Lower leg skin (tissue), 4 donors: Measurements from ENCODE around the gene PRSS48. TPM values are rescaled to one million over a fixed set of nuclear protein-coding genes. Genes with fewer than 3 reads are reported as not detected.

Experiments used
- DNase-seq, 2 donors: peaks; one replicate each; pipeline ENCODE4 v3.0.0-alpha.2; 2019; ENCODE audit warnings: low spot score in 2 of 2
- H3K4me3 ChIP-seq: fragments of 200-600 bp; sonication (generic); 2 replicates; pipeline ENCODE4 v1.5.1; 2017; ENCODE audit warnings: mild to moderate bottlenecking, low read depth; ENCODE audit not compliant: poor library complexity, severe bottlenecking
- CTCF ChIP-seq, 3 donors: fragments of 450-650 bp; IDR thresholded peaks; one replicate each; pipeline ENCODE4 v1.5.1; 2016; ENCODE audit warnings: antibody characterized with exemption in 3 of 3, mild to moderate bottlenecking in 3 of 3, moderate library complexity in 2 of 3
- POLR2A ChIP-seq, 2 donors: fragments of 450-650 bp; IDR thresholded peaks; one replicate each; pipeline ENCODE4 v1.6.1; 2016 to 2017; ENCODE audit warnings: antibody characterized with exemption in 2 of 2, mild to moderate bottlenecking in 1 of 2, moderate library complexity in 1 of 2
- WGBS, 2 donors: methylation state at CpG; one replicate each; pipeline ENCODE4 v1.1.5; 2018; 5-methylcytosine and 5-hydroxymethylcytosine counted together
- intact Hi-C: fragments of 100-400 bp; cut with DNase I; formaldehyde crosslinking; loops from one replicate; pipeline ENCODE4 v1.15.0; 2023; ENCODE audit warnings: low total_unique reads
- total RNA-seq, 4 donors: library from RNA; depleted of rRNA; stranded (reverse); fragments of >200 nt; gene quantifications; one replicate each; pipeline ENCODE4 v1.1.0, GENCODE V29; 2016

Gene PRSS48
- total RNA-seq, 4 donors from 2014 or later, result not detected

GRCh38 chr4:151304755-151305154, 27.8 kb downstream of the PRSS48 start:
- intact Hi-C loops, result no loop called here

GRCh38 chr4:151310124-151310728, 33.3 kb downstream of the PRSS48 start:
- intact Hi-C loops, result no loop called here
- TF ChIP-seq CTCF (IDR thresholded peaks at IDR 0.05) (no peak), POLR2A (IDR thresholded peaks at IDR 0.05) (no peak)

More at GRCh38 chr4:151304755-151305154, 27.8 kb downstream of the PRSS48 start:
- H3K4me3 ChIP-seq, result no peak overlapping the region
- DNase-seq, result no peak
- TF ChIP-seq CTCF (IDR thresholded peaks at IDR 0.05), result no peak
- TF ChIP-seq POLR2A (IDR thresholded peaks at IDR 0.05), result no peak

GRCh38 chr4:151313306-151314009, 36.5 kb downstream of the PRSS48 start:
- H3K4me3 ChIP-seq, result no peak overlapping the region
- DNase-seq, result no peak
- TF ChIP-seq POLR2A (IDR thresholded peaks at IDR 0.05) (no peak), CTCF (IDR thresholded peaks at IDR 0.05) (no peak)
- intact Hi-C loops, result no loop called here
- 86 to 87% methylated on average over 6 of the region's 6 CpGs for WGBS, 2 donors

More at GRCh38 chr4:151310124-151310728, 33.3 kb downstream of the PRSS48 start:
- no peak overlapping the region for H3K4me3 ChIP-seq
- DNase-seq, result no peak
- 92 to 96% methylated on average over 5 of the region's 5 CpGs for WGBS, 2 donors

GRCh38 chr4:151314010-151314355, 37.0 kb downstream of the PRSS48 start:
- intact Hi-C loops, result no loop called here
- TF ChIP-seq CTCF (IDR thresholded peaks at IDR 0.05) (no peak), POLR2A (IDR thresholded peaks at IDR 0.05) (no peak)
- H3K4me3 ChIP-seq, result no peak overlapping the region
- DNase-seq, result no peak
- 65 to 78% methylated on average over 1 of the region's 1 CpG for WGBS, 2 donors

GRCh38 chr4:151314479-151314878, 37.5 kb downstream of the PRSS48 start:
- H3K4me3 ChIP-seq, result no peak overlapping the region
- WGBS, 2 donors, result 90 to 95% methylated on average over 1 of the region's 1 CpG
- DNase-seq, result no peak
- no peak for TF ChIP-seq CTCF (IDR thresholded peaks at IDR 0.05)
- no peak for TF ChIP-seq POLR2A (IDR thresholded peaks at IDR 0.05)
- intact Hi-C loops, result no loop called here
